Measurements from ENCODE around the gene MFNG. TPM values are rescaled to one million over a fixed set of nuclear protein-coding genes. Genes with fewer than 3 reads are reported as not detected.

Gene MFNG
- total RNA-seq, 6 donors from 2014 or later, result 14.0 to 74.0 (median 45.9) TPM

- TF ChIP-seq POLR2AphosphoS5 (IDR thresholded peaks at IDR 0.05) (no peak), CTCF (IDR thresholded peaks at IDR 0.05) (no peak), EP300 (IDR thresholded peaks at IDR 0.05) (no peak), POLR2A (IDR thresholded peaks at IDR 0.05) (no peak)
- Histone ChIP-seq H3K4me3 (no peak overlapping the region), H3K27me3 (peaks cover 0 to 11% (median 1%) of the 10 kb centered on the region in 4 donors), H3K9me3 (no peaks in the 10 kb centered on the region), H3K4me1 (peaks cover 14 to 38% (median 20%) of the 10 kb centered on the region in 4 donors), H3K36me3 (peaks cover 0 to 4% (median 0%) of the 10 kb centered on the region in 4 donors), H3K27ac (no peak overlapping the region)
- no peak for ATAC-seq (ENCODE audit: low FRiP score in 2 of 2)
- 88 to 91% methylated on average over 6 to 15 of the region's 15 CpGs for WGBS, 2 donors
- no peak for DNase-seq
These were observed 28.4 kb upstream of the MFNG start for GRCh38 chr22:37514526-37515051.

- no peak for ATAC-seq (ENCODE audit: low FRiP score in 2 of 2)
- peaks cover 19 to 36% (median 30%) of the 10 kb centered on the region in 4 donors for H3K4me1 ChIP-seq
- DNase-seq, result no peak
- peak overlapping the region in 1 of 4 donors; percentile 26 for H3K27ac ChIP-seq
- H3K27me3 ChIP-seq, result no peaks in the 10 kb centered on the region
- 79 to 88% methylated on average over 5 to 6 of the region's 6 CpGs for WGBS, 2 donors
- TF ChIP-seq POLR2AphosphoS5 (IDR thresholded peaks at IDR 0.05), result no peak
- no peak overlapping the region for H3K4me3 ChIP-seq
- no peaks in the 10 kb centered on the region for H3K9me3 ChIP-seq
- peaks cover 0 to 14% (median 0%) of the 10 kb centered on the region in 4 donors for H3K36me3 ChIP-seq
These were observed 25.4 kb upstream of the MFNG start for GRCh38 chr22:37511395-37512104.

- peaks cover 0 to 14% (median 0%) of the 10 kb centered on the region in 4 donors for H3K36me3 ChIP-seq
- H3K27ac ChIP-seq, result peak overlapping the region in 2 of 4 donors; percentile 35 to 75
- no peak for TF ChIP-seq POLR2A (IDR thresholded peaks at IDR 0.05)
- no peak for TF ChIP-seq EP300 (IDR thresholded peaks at IDR 0.05)
- TF ChIP-seq POLR2AphosphoS5 (IDR thresholded peaks at IDR 0.05), result no peak
- TF ChIP-seq CTCF (IDR thresholded peaks at IDR 0.05), result no peak
- ATAC-seq (ENCODE audit: low FRiP score in 2 of 2), result no peak
- WGBS, 2 donors, result 82 to 83% methylated on average over 9 to 10 of the region's 10 CpGs
- H3K27me3 ChIP-seq, result no peaks in the 10 kb centered on the region
- peaks cover 19 to 36% (median 30%) of the 10 kb centered on the region in 4 donors for H3K4me1 ChIP-seq
- H3K9me3 ChIP-seq, result no peaks in the 10 kb centered on the region
- no peak for DNase-seq
- H3K4me3 ChIP-seq, result no peak overlapping the region
These were observed 23.9 kb upstream of the MFNG start for GRCh38 chr22:37510091-37510490.

- Histone ChIP-seq H3K4me3 (no peak overlapping the region), H3K4me1 (peaks cover 19 to 38% (median 32%) of the 10 kb centered on the region in 4 donors), H3K27me3 (no peaks in the 10 kb centered on the region), H3K9me3 (no peaks in the 10 kb centered on the region), H3K36me3 (peaks cover 0 to 16% (median 0%) of the 10 kb centered on the region in 4 donors), H3K27ac (peak overlapping the region; percentile 69 to 75 (median 72))
- WGBS, 2 donors, result 56 to 62% methylated on average over 7 to 9 of the region's 10 CpGs
- DNase-seq (no peak), ATAC-seq (ENCODE audit: low FRiP score in 2 of 2) (no peak)
- TF ChIP-seq CTCF (IDR thresholded peaks at IDR 0.05) (no peak), EP300 (IDR thresholded peaks at IDR 0.05) (no peak), POLR2AphosphoS5 (IDR thresholded peaks at IDR 0.05) (no peak), POLR2A (IDR thresholded peaks at IDR 0.05) (no peak)
These were observed 23.1 kb upstream of the MFNG start for GRCh38 chr22:37509059-37509860.

GRCh38 chr22:37508431-37508992, 22.3 kb upstream of the MFNG start:
- Histone ChIP-seq H3K4me3 (no peak overlapping the region), H3K4me1 (peaks cover 21 to 41% (median 35%) of the 10 kb centered on the region in 4 donors), H3K36me3 (peaks cover 0 to 17% (median 0%) of the 10 kb centered on the region in 4 donors), H3K27me3 (no peaks in the 10 kb centered on the region), H3K9me3 (no peaks in the 10 kb centered on the region), H3K27ac (peak overlapping the region; percentile 69 to 75 (median 72))
- WGBS, 2 donors, result 74% methylated on average over 20 of the region's 22 CpGs; no CpG with 5 or more reads in 1 of the 2 donors
- DNase-seq (peak in 1 of 2 donors; percentile 85), ATAC-seq (ENCODE audit: low FRiP score in 2 of 2) (peak; percentile 10 to 19)
- TF ChIP-seq EP300 (IDR thresholded peaks at IDR 0.05) (no peak), CTCF (IDR thresholded peaks at IDR 0.05) (peak in 4 of 6 experiments; percentile 21 to 58 (median 48))

Data from upper lobe of left lung (tissue), 6 donors.